KG1 (cell line): ENCODE results near the gene FREM2.

ENCODE experiments used
- DNase-seq: peaks from one replicate; lab custom pipeline; 2025; lab: John Stamatoyannopoulos, UW

The FREM2 gene

DNA sequence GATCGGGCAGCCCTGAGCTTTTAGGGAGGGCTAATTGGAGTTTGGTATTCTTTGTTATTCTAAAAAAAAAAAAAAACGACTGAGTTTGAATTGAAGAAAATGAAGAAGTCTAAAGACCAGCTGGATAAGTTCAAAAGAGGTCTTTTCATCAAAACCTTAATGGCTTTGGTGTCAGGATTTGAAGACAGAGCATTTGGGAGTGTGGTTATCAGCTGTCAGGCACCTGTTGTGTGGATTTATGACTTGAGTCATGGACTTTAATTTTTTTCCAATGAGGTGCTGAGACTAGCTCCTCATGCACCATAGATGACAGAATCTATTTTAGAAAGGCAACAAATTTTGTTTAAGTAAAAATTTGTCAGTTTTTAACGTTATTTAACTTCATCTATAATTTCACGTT, 72.5 kb downstream of the FREM2 start:
- no peak for DNase-seq

DNA sequence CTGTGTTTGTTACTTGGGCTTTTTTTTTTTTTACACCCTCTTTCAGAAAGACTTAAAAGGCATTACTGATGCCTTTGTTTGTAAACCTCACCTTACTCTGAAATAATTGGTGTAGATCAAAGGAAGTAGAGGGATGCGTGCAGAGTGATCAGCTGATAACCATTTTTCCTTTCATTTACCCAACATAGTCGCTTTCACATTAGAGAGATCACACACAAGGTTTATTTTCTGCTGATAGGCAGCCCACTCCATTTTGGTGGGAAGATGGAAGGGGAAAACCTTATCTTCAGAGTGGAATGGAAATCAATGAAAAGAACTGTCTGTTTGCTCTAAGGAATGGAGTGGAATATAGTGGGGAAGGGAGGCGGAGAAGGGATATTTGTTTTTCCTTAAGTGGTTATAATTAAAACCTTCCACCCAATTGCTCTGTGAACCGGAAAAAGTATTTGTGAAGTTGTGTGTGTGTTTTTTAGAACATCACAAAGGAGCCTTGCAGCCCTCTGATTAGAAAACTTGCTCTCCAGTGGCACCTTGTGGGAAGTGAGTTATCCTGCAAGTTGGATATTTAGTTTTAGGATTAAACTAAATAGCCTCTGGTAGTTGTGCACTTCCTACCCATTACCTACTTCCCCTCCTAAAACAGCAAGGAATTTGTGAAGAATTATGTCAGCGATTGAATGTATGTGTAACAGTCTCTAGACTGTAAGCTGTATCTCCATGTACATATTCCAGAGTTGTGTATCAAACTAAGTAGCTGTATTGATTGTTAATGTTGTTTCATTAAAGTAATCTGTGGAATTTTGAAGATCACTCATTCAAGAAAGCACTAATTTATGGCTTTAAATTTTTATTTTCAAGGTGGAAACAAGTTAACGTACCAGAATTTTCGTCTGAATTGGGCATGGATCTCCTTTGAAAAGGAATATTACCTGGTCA, 76.8 kb downstream of the FREM2 start:
- no peak for DNase-seq

GRCh38 chr13:38766799-38767198, 79.9 kb downstream of the FREM2 start:
- DNase-seq = no peak

GRCh38 chr13:38767506-38768265, 80.8 kb downstream of the FREM2 start:
- DNase-seq = no peak

DNA sequence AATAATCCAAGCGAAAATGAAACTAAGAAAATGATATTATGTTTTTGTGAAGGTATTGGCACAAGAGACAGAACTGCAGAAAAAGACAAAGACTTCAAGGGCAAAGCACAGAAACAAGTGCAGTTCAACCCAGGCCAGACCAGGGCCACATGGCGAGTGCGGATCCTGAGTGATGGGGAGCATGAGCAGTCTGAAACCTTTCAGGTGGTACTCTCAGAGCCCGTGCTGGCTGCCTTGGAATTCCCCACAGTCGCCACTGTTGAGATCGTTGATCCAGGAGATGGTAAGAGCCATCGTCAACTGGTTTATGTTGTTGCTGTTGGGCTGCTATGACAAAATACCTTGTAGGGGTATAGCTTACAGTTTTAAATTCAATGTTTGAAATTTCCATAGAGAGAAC, 82.6 kb downstream of the FREM2 start:
- DNase-seq = no peak

DNA sequence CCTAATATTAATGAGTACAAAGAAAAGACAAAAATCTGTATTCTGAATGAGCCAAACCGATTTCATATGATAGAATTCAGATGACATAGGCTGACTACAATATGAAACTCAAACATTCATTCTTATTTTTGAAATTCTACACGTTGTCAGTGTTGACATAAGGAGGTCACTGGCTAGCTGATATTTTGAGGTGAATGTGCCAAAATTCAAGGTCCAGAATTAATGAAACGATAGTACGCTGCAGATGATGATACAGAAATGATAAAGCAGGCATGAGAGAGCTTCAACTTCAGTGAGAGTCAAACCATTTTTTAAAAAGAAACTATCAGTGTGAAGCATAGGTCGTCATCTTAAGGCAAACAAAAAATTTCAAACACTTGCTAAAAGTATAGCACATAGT, 88.2 kb downstream of the FREM2 start:
- DNase-seq = no peak

DNA sequence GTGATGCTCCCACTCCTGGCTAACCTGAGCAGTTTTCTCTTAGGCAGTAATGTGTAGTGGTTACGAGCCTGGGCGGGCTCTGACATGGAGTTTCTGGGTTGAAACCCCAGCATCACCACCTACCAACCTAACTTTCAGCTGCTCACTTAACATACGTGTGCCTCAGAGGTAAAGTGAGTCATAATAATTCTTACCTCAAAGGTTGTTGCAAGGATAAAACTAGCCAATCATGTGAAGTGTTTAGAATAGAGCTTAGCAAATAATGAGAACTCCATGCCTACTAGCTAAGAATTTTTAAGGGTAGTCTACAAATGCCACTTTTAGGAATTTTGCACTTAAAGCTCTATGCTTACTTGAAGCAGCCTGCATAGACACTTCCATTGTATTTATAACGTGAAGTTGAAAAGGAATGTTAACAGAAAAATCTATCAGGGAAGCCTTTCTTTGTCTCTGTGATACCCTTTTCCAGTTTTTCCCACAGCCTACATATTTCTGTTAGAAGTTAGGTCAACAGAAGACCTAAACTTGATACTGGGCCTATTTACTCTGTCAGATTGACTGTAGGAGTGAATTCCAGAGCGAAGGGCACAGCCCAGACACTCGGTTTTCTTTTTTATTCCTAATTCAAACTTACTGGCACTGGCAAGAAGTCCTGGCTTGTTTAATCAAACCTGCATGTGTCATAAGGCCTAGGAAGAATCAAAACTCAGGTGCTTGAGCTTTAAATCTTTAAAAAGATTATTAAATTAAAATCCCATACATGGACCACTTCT, 90.7 kb downstream of the FREM2 start:
- no peak for DNase-seq

GRCh38 chr13:38781539-38781938, 94.7 kb downstream of the FREM2 start:
- no peak for DNase-seq

DNA sequence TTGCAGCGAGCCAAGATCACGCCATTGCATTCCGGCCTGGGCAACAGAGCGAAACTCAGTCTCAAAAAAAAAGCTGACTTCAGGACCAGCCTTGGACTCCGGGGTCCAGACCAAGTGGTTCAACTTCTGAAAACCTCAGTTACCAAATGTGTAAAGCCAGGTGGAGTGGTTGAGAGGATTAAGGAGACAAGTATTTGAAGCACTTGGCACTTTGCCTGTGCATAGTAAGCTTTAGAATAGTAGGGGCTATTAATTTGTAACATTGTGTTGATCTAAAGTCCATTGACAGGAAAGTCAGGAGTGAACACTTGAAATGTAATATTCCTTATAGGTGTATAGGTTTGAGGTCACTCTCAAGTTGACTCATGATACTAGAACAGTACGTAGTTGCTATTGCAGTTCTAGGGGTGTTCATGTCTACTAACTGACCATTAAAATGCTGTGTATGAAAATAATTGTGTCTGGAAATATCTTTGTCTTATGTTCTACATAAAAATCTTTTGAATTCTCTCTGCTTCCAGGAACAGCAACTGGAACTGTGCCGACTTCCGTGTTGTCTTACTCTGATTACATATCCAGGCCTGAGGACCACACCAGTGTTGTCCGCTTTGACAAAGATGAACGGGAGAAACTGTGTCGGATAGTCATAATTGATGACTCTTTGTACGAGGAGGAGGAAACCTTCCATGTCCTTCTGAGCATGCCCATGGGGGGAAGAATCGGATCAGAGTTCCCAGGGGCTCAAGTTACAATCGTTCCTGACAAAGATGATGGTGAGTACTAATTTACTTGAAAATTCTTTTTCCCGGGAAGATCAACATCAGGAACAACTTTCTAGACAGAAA, 97.4 kb downstream of the FREM2 start:
- DNase-seq = no peak

- DNase-seq = no peak
Measured at GRCh38 chr13:38785042-38785441, 98.2 kb downstream of the FREM2 start.

GRCh38 chr13:38785490-38785889, 98.6 kb downstream of the FREM2 start:
- no peak for DNase-seq

GRCh38 chr13:38787550-38787949, 100.7 kb downstream of the FREM2 start:
- no peak for DNase-seq

GRCh38 chr13:38796890-38797289, 110.0 kb downstream of the FREM2 start:
- no peak for DNase-seq

- no peak for DNase-seq
Measured at GRCh38 chr13:38803531-38803930, 116.7 kb downstream of the FREM2 start.

GRCh38 chr13:38804061-38804460, 117.2 kb downstream of the FREM2 start:
- DNase-seq = no peak

- DNase-seq = no peak
Measured at GRCh38 chr13:38804536-38804935, 117.7 kb downstream of the FREM2 start.

DNA sequence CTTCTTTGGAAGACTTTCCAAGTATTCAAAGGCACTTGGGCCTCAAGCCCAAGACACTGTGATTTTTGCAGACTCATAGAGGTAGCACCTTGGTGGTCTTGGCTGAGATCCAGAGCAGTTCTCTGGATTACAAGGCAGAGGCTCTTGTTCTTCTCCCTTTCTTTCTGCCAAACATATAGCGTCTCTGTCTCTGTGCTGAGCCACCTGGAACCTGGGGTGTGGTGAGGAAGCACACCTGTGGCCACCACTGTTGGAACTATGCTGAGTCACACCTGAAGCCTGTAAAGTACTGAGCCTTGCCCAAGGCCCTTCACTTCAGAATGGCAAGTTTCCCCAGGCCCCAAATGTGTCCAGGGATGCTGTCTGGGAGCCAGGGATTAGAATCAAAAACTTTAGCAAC, 127.5 kb downstream of the FREM2 start:
- DNase-seq = no peak

- no peak for DNase-seq
Measured at GRCh38 chr13:38819053-38819452, 132.2 kb downstream of the FREM2 start.

GRCh38 chr13:38819596-38819995, 132.7 kb downstream of the FREM2 start:
- DNase-seq = no peak

GRCh38 chr13:38821770-38822551, 135.1 kb downstream of the FREM2 start:
- DNase-seq = no peak

GRCh38 chr13:38824342-38824741, 137.5 kb downstream of the FREM2 start:
- DNase-seq = no peak
